Stimulated activated CD4-positive, alpha-beta T cell treated with anti-CD3 and anti-CD28 coated beads, Interleukin-1b, Interleukin-23, amount 100 ng/mL, for 24 hours (primary cell): ENCODE data around the gene STK39.

ENCODE experiments used
- DNase-seq, 4 experiments: peaks; one replicate each; pipeline ENCODE4 v3.0.0-alpha.2; 2020; ENCODE audit warnings: low read depth in 4 of 4, low spot score in 1 of 4

Gene STK39

DNA sequence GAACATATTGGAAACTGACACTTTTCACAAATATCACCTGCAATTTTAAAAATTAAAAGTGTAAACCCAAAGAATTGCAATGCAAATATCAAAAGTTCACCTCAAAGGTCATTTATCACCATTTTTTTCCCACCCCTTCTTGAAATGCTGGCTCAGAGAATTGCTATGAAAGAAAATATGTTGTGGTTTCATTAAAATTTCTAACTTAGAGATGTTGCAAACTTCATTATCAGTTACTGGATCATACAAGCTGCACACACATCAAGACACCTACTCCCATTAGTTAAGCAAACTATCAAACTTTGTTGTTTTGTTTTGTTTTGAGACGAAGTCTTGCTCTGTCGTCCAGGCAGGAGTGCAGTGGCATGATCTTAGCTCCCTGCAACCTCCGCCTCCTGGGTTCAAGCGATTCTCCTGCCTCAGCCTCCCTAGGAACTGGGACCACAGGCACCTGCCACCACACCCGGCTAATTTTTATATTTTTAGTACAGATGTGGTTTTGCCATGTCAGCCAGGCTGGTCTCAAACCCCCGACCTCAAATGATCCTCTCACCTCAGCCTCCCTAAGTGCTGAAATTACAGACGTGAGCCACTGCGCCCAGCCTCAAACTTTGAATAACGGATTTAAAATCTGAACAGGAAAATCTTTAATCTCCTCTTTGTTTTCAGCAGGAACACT, 37.0 kb downstream of the STK39 start:
- no peak for DNase-seq

DNA sequence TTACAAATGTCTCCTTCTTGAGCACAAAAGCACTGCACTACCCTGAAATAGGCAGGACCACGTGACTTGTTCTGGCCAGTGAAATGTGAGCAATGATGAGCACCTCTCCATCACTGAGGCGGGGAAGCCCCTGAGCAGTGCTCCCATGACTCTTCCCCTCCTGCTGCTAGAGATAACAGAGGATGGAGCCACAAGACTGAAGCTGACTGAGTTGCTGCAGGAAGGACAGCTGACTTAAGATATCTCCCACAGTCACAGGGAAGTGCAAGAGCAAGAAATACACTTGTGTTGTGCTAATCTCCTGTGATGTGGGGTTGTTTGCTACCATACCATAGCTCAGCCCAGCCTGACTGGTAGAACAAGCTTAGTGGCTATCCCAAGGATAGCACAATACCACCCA, 38.7 kb downstream of the STK39 start:
- DNase-seq, result no peak

DNA sequence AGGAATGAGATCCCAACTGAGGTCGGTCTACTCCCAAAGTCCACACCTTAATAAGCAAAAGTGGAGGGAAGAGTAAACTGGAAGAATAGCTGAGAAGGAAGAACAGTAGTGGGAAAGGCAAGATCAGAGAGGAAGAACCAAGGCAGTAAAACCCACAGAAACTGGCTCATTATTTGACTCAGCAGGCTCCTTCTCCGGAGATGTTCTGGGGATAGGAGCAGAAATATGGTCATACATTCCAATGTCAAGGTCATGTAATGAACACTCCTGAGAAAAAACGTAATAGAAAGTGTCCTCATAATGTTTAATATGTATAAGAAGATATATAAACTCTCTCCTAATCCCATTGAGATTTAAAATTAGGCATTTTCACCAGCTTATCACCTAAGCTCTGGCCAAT, 39.5 kb downstream of the STK39 start:
- no peak for DNase-seq

DNA sequence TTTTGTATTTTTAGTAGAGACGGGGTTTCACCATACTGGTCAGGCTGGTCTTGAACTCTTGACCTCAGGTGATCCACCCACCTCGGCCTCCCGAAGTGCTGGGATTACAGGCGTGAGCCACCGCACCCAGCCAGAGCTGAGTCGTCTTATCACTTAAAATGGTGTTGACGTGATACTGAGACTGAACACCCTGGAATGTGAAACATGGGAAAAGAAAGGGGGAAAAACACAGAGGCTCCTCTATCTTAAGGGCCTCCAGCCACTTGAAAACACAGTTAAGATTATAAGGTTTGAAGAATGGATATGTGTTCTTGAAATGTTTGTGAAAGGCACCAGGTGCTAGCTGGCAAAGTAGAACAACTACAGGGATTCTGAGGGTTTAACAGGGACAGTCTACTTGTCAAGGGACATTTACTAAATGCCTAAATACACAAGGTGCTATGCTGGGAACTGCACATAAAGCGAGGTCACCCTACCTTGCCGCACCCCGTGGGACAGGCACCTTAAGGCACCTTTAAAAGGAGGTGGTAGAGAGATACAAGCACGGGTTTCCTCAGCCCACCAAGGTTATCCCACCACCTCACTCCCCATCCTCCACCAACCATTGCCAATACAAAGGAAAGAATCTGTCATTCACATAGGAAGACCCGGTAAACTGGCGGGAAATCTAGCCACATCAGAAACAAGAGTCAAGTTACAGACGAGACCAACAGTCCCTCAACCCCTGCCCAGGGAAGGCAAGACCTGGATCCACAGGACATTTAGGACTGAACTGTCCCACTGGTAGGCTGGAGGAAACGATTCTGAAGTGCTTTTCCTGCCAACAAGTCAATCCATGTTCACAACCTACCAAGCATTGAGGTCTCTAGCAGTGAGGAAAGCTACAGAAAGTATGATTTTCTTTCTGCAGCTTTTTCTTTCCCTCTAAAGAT, 43.4 kb downstream of the STK39 start:
- no peak for DNase-seq

DNA sequence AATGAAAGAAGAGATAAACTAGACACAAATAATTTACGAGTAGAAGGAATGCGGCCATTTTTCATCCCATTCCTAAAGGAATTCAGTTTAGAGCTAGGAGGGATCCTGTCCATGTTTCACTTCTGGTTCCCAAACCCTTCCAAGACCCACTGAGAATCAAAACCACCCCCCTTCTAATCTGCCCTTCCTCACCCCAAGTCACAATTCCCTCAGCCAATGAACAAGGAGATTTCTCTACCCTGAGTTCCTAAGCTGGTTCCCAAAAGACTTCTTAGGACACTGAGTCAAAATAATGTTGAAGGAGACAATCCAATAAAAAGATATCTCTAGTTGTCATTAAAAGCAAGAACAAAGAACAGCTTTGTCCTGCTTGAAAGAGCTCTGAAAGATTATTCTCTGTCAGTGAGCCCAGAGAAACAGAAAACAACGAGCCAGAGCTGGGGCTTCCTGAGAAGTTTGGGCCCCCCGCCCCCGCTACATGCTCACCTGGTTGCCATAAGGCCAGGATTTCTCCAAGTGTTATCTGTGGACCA, 45.7 kb downstream of the STK39 start:
- DNase-seq, result no peak

DNA sequence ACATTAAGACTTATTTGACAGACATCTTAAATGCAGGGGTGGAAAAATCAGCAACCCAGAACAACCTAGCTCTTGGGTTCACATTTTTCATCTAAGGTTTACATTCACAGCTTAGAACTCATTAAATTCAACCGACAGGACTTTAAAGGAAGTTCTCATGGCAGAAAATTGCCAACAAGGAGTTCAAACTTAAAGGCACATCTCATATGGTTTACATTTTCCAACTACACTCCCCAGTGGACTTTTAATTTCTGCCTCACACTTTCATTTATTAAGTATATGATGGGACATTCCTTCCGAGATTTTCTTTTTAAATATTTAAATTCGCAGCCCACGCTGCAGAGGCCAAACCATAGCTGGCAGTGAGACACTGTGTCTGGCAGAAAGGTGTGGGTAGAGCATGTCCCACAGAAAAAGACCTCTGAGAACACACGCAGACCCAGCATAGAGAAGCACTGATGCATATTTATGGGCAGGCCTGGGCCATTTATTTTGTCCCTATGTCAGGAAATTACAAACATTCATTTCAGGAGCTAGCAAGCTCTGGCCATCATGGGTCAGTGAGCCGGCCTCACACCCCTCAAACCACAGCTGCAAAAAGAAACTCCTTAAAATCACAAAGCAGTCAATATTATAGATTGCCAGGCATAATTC, 46.3 kb downstream of the STK39 start:
- no peak for DNase-seq

DNA sequence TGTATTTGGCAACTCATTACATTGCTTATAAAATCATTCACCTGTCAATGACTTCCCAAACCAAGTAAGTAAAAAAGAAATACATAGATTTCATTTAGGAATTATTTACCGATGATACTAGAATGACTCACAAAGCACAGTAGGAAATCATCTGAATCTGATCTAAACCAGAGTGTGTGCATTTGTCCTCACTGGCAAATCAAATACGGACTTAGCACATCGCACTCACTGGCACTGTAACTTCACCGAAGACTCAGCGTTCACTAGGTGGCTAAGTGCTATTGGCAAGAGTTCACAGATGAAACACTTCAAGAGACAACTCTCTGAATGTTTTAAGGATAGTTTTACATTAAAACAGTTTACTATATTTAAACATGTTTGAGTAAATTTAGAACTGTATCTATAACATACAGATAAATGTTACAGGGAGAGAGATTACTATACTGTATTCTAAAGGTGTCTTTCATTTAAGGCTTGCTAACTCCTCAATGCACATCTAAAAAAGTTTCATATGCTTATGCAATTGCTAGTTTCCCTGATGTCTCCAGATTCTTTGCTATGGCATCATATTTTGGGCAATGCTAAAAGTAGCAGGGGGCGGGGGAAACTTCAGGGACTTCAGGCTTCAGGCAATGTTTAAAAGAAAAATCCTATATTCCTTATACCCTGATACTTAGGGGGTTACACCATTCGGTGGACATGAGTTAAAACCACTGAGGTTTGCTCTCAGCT, 48.8 kb downstream of the STK39 start:
- DNase-seq, result no peak

DNA sequence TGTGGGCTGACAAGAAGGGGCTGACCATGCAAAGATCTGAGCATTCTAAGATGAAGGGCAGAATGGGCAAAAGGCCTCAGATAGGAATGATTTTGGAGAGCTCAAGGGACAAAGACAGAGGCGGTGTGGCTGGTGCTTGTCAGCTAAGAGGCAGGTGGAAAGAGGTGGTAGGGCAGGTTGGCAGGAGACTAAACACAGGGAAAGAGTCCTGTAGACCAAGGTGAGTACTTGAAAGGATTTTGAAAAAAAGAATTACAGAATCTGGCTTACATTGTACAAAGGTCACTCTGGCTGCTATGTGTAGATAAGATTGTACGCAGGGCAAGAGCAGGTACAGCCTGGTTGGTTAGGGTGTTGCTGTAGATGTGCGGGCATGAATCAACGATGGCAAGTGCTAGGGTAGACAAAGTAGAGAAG, 50.6 kb downstream of the STK39 start:
- no peak for DNase-seq

DNA sequence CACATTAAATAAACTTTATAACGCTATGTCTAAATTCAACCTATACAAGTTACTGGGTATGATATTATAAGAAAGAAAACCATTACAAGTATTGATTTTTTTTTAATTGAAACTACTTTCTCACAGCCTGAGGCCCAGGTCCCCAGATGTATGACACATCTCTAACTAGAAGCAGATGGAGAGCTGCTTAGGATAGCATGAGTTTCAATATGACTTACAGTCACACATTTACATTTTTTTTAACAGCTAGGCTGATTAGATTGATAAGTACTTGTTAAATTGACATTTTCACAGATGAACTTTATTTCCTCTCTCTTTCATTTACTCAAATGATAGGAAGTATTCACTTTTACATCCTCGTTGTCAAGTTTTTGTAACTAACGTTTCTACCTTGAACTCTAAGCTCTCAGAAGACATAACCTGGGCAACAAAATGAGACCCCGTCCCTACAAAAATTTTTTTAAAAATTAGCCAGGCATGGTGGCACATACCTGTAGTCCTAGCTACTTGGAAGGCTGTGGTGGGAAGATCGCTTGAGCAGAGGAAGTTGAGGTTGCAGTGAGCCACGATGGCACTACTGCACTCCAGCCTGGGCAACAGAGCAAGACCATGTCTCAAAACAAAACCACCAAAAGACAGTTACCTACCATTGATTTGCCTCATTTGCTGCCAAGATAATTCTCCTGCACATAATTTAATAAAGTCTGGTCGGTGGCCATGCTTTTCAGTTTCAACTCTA, 52.4 kb downstream of the STK39 start:
- DNase-seq, result peak in 1 of 4 experiments; percentile 29

DNA sequence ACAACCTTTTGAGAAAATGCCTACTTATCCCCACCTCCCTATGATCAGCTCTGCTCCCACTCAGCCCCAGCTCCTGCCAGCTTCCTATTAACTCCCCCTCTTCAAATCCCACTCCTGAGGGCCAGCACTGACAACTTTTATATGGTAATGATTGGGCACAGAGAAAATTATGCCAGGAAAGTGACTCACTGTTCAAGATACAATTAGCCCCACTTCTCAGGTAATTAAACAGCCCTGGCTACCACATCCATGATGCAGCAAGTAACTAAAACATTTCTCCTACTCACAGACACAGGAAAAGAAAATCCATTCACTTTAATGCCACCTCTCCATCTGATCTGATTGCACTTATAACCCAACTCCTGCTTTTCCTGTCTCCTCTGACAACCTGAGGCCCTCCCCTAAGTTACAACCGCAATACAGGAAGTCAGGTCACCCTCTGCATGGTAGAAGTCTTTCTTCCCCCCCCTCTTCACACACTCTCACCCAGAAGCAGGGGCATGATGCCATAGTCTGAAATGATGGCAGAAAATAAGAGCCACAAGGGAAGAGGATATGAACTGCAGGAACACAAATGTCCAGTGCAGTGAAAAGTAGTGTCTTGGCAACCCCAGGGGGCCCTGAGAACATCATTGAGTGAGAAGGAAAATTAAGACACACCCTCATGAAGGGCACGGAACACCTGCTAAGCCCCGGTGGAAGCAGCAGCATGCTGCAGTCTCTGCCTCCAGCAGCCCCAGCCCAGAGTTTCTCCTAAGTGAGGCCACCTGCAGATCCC, 54.4 kb downstream of the STK39 start:
- DNase-seq, result no peak

DNA sequence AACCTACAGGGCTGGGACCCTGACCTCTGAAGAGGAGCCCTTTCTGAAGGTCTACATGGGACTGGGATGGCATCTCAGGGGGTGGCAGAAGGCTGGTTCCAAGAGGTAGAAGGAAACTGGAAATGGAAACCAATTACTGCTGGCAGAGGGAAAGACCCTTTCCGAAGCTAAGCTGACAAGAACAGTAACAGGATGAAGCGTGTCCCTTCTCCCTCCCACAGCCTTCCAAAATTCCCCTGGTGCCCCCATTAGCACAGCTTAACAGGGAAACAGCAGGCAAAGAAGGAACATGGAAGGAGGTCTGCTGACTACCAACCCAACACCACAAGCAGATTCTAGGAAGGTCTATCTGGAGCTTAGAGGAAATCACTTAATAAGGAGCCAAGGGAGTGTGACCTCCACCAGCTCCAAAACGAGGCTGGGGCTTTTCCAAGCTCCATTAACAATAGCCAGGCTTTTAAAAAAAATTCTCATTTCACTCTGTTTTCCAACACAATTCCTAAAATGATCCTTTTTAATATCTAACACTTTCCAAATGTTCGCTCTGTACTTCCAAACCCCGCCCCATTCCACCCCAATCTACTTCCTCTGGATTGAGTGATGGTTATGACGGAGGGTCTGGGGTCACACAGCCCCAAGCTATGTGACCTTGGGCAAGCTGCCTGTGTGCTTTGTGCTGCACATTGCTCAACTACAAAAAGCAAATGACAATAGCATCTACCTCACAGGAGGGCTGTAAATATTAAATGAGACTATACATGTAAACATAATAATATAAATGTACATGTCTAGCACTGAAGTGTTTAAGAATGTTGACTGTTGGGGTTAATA, 55.2 kb downstream of the STK39 start:
- no peak for DNase-seq

DNA sequence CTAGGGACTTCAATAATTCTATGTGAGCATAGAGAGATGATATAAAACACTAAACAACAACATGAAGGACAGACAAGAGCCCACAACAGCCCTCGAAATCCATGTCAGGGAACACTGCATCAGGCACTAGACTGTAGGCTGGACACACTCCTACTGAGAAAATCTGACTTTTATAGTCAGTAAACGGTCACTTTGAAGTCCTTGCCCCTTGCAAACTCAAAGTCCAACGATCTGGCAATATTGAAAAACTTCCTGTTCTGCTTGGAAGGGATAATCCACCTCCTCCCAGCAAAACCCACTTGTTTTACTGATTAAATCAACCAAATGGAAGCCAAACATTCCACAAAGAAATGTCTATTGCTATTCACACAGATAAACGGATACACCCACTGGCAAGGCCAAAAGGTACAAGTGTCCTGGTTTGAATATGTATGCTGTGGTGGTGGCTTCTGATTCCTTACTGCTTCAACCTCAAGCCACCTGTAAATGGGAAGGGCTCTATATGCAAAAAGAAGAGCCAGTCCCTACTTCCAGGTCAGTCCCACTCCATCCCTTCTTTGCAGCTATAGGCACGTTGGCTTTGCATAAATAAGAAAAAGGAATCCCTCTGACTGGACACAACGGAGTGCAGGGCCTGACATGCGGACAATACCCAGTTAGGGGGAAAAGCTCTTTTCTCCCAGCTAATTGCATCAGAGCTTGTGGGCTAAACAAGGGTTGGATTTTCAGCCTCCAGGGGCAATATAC, 56.6 kb downstream of the STK39 start:
- DNase-seq, result no peak

DNA sequence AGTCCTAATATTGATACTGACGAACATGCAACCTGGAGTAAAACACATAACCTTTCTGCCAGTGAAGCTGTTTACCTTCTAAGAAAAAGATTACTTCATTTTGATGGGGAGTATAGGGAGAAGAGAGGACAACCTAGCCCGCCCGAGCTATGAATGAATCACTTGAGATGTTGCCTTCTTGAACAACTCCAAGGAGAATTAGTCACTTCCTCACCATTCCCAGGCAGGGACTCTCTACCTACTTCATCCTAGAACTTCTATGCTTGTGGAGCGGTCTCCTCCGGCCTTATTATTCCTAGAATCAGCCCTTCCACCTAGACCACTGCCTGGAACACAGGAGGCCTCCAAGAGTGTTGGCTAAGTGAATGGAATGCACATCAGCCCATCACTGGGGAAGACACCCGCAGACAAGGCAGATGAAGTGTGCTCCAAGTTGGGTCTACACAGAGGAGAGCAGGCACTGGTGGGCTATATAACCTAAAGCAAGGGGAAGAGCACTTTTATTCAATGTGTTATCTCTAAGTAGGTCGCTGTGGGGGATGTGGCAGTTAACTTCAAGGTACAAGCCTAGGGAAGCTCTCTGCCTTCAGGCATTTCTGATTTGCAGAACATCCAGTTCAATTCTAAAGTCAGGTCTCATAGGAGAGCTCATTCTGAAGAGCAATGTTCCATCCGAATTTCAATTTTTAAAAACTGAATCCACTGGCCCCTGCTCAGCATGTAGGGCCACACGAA, 57.4 kb downstream of the STK39 start:
- DNase-seq, result no peak

DNA sequence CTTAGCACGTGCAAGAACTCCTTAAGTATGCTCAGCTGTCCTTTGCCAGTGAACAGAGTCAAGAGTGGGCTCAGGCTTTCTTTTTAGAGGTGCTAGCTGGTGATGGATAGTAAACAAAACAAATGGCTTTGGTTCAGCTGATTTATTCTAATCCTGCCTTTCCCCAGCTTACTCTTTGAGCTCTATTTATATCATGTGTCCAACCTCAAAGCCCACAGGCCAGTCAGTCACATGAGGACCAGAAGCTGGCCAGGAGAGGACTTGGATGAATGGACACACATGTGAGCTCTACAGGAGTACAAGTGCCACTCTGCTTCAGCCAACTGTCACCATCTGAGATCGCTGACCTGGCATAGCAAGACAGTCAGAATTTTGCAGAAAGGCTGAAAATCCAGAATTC, 59.4 kb downstream of the STK39 start:
- no peak for DNase-seq

DNA sequence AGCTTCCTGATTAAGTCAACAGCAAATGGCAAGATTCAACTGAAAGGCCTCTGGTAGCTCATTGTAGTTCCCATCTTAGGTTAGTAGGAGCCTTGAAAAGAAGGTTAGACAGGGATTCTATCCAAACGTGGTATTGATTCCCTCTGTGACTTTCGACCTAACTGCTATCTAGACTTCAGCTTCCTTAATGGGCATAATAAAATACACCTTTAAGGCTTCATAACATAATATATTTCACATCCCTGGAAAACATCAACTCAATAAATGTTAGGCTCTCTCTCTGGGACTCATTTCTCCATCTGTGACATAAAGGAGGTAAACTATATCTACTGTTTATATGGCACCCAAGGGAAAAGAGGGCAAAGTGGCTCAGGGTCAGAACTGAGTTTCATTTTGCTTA, 60.9 kb downstream of the STK39 start:
- DNase-seq, result no peak

DNA sequence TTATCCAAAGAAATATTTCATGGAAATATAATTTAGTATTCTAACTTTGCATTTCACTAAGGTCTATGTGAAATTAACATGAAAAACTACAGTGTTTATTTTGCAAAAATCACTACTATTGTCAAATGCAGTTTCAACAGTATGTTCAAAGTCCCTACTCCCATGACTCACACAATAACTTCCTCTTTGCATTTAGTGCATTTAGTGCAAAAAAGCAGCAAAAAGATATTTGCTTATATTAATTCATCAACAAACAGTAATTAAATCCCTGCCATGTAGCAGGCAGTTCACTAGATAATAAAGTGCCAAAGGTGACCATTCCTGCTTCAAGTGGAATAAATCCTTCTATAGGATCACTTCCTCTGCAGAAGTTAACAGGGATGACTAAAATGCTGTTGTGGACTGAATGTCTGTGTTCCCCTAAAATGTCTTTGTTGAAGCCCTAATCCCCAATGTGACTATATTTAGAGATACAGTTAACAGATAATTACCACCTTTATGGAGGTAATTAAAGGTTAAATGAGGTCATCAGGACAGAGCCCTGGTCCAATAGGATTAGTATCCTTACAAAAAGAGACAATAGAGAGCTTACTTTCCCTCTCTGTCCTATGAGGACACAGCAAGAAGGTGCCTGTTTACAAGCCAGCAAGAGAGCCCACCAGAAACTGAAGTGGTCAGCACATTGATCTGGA, 61.7 kb downstream of the STK39 start:
- DNase-seq, result no peak
